Measurements from ENCODE around the gene TMEM88.

- TF ChIP-seq CTCF (IDR thresholded peaks at IDR 0.05) (peak in 1 of 6 experiments; percentile 5), POLR2AphosphoS5 (IDR thresholded peaks at IDR 0.05) (peak; percentile 68 to 74), POLR2A (IDR thresholded peaks at IDR 0.05) (peak in 3 of 4 donors; percentile 27 to 64 (median 61)), EP300 (IDR thresholded peaks at IDR 0.05) (peak in 2 of 4 donors; percentile 63 to 86)
Observed at GRCh38 chr17:7843536-7844291, 11.2 kb upstream of the TMEM88 start.

All from upper lobe of left lung (tissue), 4 donors.